ENCODE results near the gene TNS1. TPM values are rescaled to one million over a fixed set of nuclear protein-coding genes. Genes with fewer than 3 reads are reported as not detected.

The TNS1 gene
- total and polyA plus RNA-seq, 2 donors (not counting 1 experiment from before 2014, with no cell fraction given), result 0.10 to 0.86 TPM

GRCh38 chr2:217996361-217996760, 6.4 kb downstream of the TNS1 start:
- ChIA-PET POLR2A (no interaction called here), CTCF (interaction anchor here (2.3 to 6.9 kb wide), 3 partner anchors 11 to 210 kb away, joined by 7 to 60 read pairs (median 52); no protein-coding TSS in a partner anchor)
- Mint-ChIP-seq H3K27me3 (peaks cover 29% of the 10 kb centered on the region), H3K9me3 (ENCODE audit: insufficient read depth) (no peaks in the 10 kb centered on the region), H3K27ac (no peak overlapping the region), H3K4me3 (no peak overlapping the region), H3K4me1 (no peaks in the 10 kb centered on the region)
- Histone ChIP-seq H3K36me3 (replicated peaks in 1 of 2; ENCODE audit: control extremely low read depth in 1 of 2, control insufficient read depth in 1 of 2, extremely low read depth in 1 of 2, insufficient read depth in 2 of 2, low read length in 1 of 2) (no peaks in the 10 kb centered on the region), H3K4me1 (ENCODE audit: control insufficient read depth in 2 of 2, insufficient read depth in 2 of 2, low read length in 2 of 2) (no peaks in the 10 kb centered on the region), H3K9ac (ENCODE audit: low read length) (no peak overlapping the region), H4K20me1 (ENCODE audit: control insufficient read depth, insufficient read depth, low read length, poor library complexity, severe bottlenecking) (no peaks in the 10 kb centered on the region), H3K4me2 (replicated peaks; ENCODE audit: low read depth, low read length, poor library complexity, severe bottlenecking) (no peak overlapping the region), H3K79me2 (ENCODE audit: control insufficient read depth, insufficient read depth, low read length) (no peaks in the 10 kb centered on the region), H3K27ac (ENCODE audit: low read length in 2 of 2) (no peak overlapping the region), H2AFZ (ENCODE audit: insufficient read depth, low read depth, low read length, poor library complexity, severe bottlenecking) (no peak overlapping the region), H3K4me3 (ENCODE audit: control extremely low read depth in 1 of 5, extremely low read depth in 1 of 5, insufficient read depth in 1 of 5, low read depth in 2 of 5, low read length in 4 of 5) (no peak overlapping the region), H3K9me3 (ENCODE audit: control extremely low read depth in 1 of 3, control insufficient read depth in 2 of 3, insufficient read depth in 1 of 3, low read length in 2 of 3) (no peaks in the 10 kb centered on the region), H3K27me3 (replicated peaks in 1 of 4; ENCODE audit: control extremely low read depth in 1 of 4, control insufficient read depth in 3 of 4, insufficient read depth in 4 of 4, low read length in 3 of 4) (peaks cover 0 to 3% (median 0%) of the 10 kb centered on the region in 4 experiments)
- no peak for TF ChIP-seq CTCF (IDR thresholded peaks at IDR 0.05)
- ATAC-seq (ENCODE audit: low read depth), result no peak
- no peak for DNase-seq
- intact Hi-C loops (cut with micrococcal nuclease), result no loop called here
- WGBS (ENCODE audit: insufficient coverage), result 90% methylated on average over 7 of the region's 7 CpGs

DNA sequence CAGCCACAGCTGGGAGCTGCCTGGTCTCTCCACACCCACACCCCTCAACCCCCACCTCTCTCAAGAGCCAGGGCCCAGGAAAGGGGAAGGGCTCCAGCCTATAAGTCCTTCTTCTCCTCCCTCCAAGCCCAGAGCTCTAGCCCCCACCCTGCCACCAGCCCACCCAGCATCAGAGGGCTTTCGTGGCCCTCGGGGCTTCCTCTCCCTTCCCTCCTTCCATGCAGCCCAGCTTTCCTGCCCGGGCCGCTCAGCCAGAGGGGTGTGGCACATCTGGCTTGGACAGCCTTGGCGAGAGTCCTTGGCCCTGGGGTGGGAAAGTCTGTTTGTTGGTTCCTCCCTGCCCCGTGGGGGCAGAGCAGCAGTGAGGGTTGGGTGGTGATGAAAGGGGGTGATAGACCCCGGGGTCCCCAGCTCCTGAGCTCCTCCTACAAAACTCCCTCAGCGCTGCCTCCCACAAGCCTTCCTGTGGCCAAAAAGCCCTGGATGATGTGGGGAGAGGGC, 7.0 kb downstream of the TNS1 start:
- Mint-ChIP-seq H3K27me3 (peaks cover 29% of the 10 kb centered on the region), H3K4me1 (no peaks in the 10 kb centered on the region), H3K27ac (no peak overlapping the region), H3K4me3 (no peak overlapping the region), H3K9me3 (ENCODE audit: insufficient read depth) (no peaks in the 10 kb centered on the region)
- intact Hi-C loops (cut with micrococcal nuclease), result no loop called here
- Histone ChIP-seq H3K27ac (ENCODE audit: low read length in 2 of 2) (no peak overlapping the region), H3K9ac (ENCODE audit: low read length) (no peak overlapping the region), H4K20me1 (ENCODE audit: control insufficient read depth, insufficient read depth, low read length, poor library complexity, severe bottlenecking) (no peaks in the 10 kb centered on the region), H3K79me2 (ENCODE audit: control insufficient read depth, insufficient read depth, low read length) (no peaks in the 10 kb centered on the region), H3K4me1 (ENCODE audit: control insufficient read depth in 2 of 2, insufficient read depth in 2 of 2, low read length in 2 of 2) (no peaks in the 10 kb centered on the region), H3K27me3 (replicated peaks in 1 of 4; ENCODE audit: control extremely low read depth in 1 of 4, control insufficient read depth in 3 of 4, insufficient read depth in 4 of 4, low read length in 3 of 4) (peaks cover 0 to 3% (median 0%) of the 10 kb centered on the region in 4 experiments), H3K4me3 (ENCODE audit: control extremely low read depth in 1 of 5, extremely low read depth in 1 of 5, insufficient read depth in 1 of 5, low read depth in 2 of 5, low read length in 4 of 5) (no peak overlapping the region), H2AFZ (ENCODE audit: insufficient read depth, low read depth, low read length, poor library complexity, severe bottlenecking) (no peak overlapping the region), H3K36me3 (replicated peaks in 1 of 2; ENCODE audit: control extremely low read depth in 1 of 2, control insufficient read depth in 1 of 2, extremely low read depth in 1 of 2, insufficient read depth in 2 of 2, low read length in 1 of 2) (no peaks in the 10 kb centered on the region), H3K9me3 (ENCODE audit: control extremely low read depth in 1 of 3, control insufficient read depth in 2 of 3, insufficient read depth in 1 of 3, low read length in 2 of 3) (no peaks in the 10 kb centered on the region), H3K4me2 (replicated peaks; ENCODE audit: low read depth, low read length, poor library complexity, severe bottlenecking) (no peak overlapping the region)
- TF ChIP-seq CTCF (IDR thresholded peaks at IDR 0.05) (no peak), EZH2 (IDR thresholded peaks at IDR 0.05; ENCODE audit: borderline replicate concordance, insufficient read depth, low read depth, low read length, poor library complexity, severe bottlenecking) (no peak)
- ChIA-PET POLR2A (no interaction called here), CTCF (interaction anchor here (2.3 to 6.9 kb wide), 3 partner anchors 10 to 210 kb away, joined by 7 to 60 read pairs (median 52); no protein-coding TSS in a partner anchor)
- ATAC-seq (ENCODE audit: low read depth) (no peak), DNase-seq (no peak)
- WGBS (ENCODE audit: insufficient coverage), result 33% methylated on average over 2 of the region's 8 CpGs

Measured in B cell (primary cell).